Fibroblast of the aortic adventitia (primary cell): ENCODE results near the gene ELF5. TPM values are rescaled to one million over a fixed set of nuclear protein-coding genes. Genes with fewer than 3 reads are reported as not detected.

Experiments
- DNase-seq: peaks from one replicate; pipeline ENCODE4 v3.0.0-alpha.2; 2010; ENCODE audit warnings: low read depth
- H3K4me3 ChIP-seq: 2 replicates; pipeline ENCODE4 v1.5.1; 2011; ENCODE audit warnings: low read depth, mild to moderate bottlenecking, control low read depth, low read length, moderate library complexity
- CTCF ChIP-seq: IDR thresholded peaks from 2 replicates; pipeline ENCODE4 v1.5.1; 2011; ENCODE audit warnings: mild to moderate bottlenecking, low read length, control low read depth, inconsistent platforms; ENCODE audit not compliant: insufficient read depth
- total RNA-seq: library from RNA; depleted of rRNA; stranded (reverse); fragments of >200 nt; gene quantifications from 2 replicates; pipeline ENCODE4 v1.2.3, GENCODE V29; 2012; ENCODE audit warnings: low replicate concordance

The ELF5 gene
- total RNA-seq, 1 donor: not detected

DNA sequence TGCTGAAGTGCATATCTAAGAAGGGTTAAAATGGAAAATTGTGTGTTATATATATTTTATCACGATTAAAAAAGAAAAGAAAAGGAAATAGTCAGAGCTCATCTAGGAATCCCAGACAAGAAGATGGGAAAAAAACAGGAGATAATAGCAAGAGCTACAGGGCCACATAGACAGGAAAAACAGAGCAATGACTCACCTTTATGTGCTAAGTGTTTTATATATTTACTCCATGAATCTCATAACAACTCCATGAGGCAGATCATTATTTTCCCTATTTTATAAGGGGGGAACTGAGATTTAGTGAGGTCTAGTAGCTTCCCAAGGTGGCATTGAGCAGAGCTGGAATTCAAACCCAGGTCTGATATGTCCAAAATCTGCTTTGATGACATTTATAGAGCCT is 18.1 kb upstream of the ELF5 start:
- no peak for DNase-seq
- H3K4me3 ChIP-seq: no peak overlapping the region
- TF ChIP-seq CTCF: no peak

DNA sequence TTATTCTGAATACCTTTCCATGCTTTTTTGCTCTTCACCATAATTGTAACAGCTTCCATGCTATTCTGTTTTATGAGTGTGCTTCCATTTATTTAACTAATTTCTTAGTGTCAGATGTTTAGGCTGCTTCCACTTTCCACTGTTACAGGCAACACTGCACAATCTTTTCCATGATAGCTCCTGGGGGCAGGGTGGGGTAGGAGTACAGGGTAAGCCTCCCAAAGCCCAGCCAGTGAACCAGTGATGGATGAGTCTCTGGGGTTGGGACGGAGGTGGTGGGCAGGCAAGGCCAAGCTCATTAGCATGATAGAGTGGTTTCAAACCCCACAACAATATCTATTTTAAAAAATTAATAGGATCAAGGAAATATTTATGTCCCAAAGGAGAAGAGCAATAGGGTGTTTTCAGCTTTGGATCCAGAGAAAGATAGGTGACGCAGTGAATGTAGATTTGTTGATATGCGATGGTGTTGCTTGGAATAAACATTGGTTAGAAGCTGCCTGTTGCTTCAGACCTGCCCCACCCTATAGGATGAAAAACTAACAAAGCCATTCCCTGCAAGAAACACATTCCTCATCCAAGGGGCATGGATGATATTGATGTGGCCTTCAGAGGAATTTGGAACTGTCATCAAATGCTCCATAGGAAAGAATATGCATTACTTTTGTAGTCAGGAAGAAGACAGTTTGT is 17.1 kb upstream of the ELF5 start:
- no peak for TF ChIP-seq CTCF
- no peak overlapping the region for H3K4me3 ChIP-seq
- DNase-seq: no peak

DNA sequence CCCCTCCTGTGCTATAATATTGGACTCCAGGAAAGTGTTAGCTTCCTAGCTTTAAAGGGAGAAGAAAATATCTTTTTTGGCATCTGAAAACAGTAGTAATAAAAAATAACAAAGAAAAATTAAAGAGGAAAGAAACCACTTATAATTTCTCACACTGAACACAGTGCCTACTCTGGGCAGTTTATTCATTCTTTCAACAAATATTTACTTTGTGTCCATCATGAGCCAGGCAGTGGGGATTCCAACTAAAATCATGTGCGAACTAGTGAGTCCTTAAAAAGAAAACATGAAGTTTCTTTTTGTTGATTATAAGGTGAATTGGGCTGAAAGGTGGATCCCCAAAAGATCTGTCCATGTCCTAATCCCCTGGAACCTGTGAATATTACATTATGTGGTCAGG is 16.0 kb upstream of the ELF5 start:
- DNase-seq: no peak
- no peak for TF ChIP-seq CTCF
- no peak overlapping the region for H3K4me3 ChIP-seq

DNA sequence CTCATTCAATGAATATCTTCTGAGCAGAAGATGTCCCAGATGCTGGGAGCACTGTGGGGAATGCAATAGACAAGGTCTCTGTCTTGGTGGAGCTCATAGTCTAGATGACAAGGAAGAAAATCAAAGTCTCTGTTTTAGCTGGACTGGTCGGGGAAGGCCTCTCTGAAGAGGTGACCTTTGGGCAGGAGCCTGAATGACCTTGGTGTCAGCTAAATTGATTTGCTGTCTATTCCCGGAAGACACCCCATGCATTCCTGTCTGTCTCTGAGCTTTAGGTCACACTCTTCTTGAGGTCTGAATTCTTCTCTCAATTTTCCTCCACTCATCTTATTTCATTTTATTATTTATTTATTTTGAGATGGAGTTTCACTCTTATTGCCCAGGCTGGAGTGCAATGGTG is 14.5 kb upstream of the ELF5 start:
- no peak for TF ChIP-seq CTCF
- H3K4me3 ChIP-seq: no peak overlapping the region
- DNase-seq: no peak

- H3K4me3 ChIP-seq: no peak overlapping the region
- no peak for DNase-seq
- no peak for TF ChIP-seq CTCF
These were observed 12.5 kb upstream of the ELF5 start for GRCh38 chr11:34525888-34526657.

DNA sequence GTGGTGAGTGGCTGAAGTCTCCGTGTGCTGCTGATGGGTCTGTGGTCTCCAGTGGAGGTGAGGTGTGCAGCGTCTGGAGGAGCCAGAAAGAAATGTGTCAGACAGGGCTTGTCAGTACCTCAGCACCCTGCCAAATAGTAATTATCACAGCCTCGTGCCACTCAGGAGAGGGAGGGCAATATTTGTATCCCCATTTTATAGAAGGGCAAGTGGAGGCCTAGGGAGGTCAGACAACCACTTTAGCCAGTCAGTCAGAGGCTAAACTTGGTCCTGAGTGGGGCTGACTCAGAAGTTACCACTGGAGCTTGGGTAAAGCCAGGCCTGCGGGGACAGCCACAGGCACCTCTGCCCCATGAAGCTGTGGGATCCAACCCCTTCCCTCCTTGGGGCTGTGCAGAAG is 11.5 kb upstream of the ELF5 start:
- no peak for DNase-seq
- no peak for TF ChIP-seq CTCF
- H3K4me3 ChIP-seq: no peak overlapping the region
